Osteoblast (primary cell): Measurements from ENCODE around the gene ATAD3C. TPM values are rescaled to one million over a fixed set of nuclear protein-coding genes. Genes with fewer than 3 reads are reported as not detected.
A peak's percentile ranks its signal among the peaks of the same experiment; 100 is the strongest.
"Not testable (repeated sequence)": the region's sequence is repeated elsewhere in the genome, so short reads cannot be mapped to it uniquely, and the experiment has no call there.

Experiments used
- DNase-seq: peaks from one replicate; pipeline ENCODE4 v3.0.0; 2011; ENCODE audit warnings: low spot score, mixed read lengths; ENCODE audit not compliant: insufficient read length; ENCODE audit errors: missing footprints
- H2AFZ ChIP-seq: 2 replicates; pipeline ENCODE4 v1.6.0; 2011; ENCODE audit warnings: mild to moderate bottlenecking, low read length
- H3K27ac ChIP-seq: 2 replicates; pipeline ENCODE4 v1.5.1; 2011; ENCODE audit warnings: mild to moderate bottlenecking, low read depth, low read length, moderate library complexity
- H3K27me3 ChIP-seq: 2 replicates; pipeline ENCODE4 v1.6.0; 2012; ENCODE audit warnings: mild to moderate bottlenecking, control low read depth, inconsistent platforms, low read length, moderate library complexity; ENCODE audit not compliant: insufficient read depth
- H3K36me3 ChIP-seq: 2 replicates; pipeline ENCODE4 v1.5.1; 2011; ENCODE audit warnings: mild to moderate bottlenecking, low read length, control low read depth, moderate library complexity; ENCODE audit not compliant: insufficient read depth
- H3K4me1 ChIP-seq: 2 replicates; pipeline ENCODE4 v1.5.1; 2011; ENCODE audit warnings: mild to moderate bottlenecking, low read length, control low read depth, moderate library complexity; ENCODE audit not compliant: insufficient read depth
- H3K4me2 ChIP-seq: 2 replicates; pipeline ENCODE4 v1.6.0; 2011; ENCODE audit warnings: mild to moderate bottlenecking, low read length; ENCODE audit not compliant: insufficient read depth
- H3K4me3 ChIP-seq: fragments of 200-600 bp; sonication (generic); 3 replicates; pipeline ENCODE4 v1.5.1; 2012; ENCODE audit warnings: mild to moderate bottlenecking, low read length, inconsistent platforms; ENCODE audit not compliant: insufficient read depth
- H3K79me2 ChIP-seq: 2 replicates; pipeline ENCODE4 v1.6.0; 2012; ENCODE audit warnings: mild to moderate bottlenecking, low read length, control low read depth, inconsistent platforms; ENCODE audit not compliant: insufficient read depth
- H3K9me3 ChIP-seq: 2 replicates; pipeline ENCODE4 v1.5.1; 2011; ENCODE audit warnings: low read depth, low read length, control low read depth
- H4K20me1 ChIP-seq: 2 replicates; pipeline ENCODE4 v1.6.0; 2012; ENCODE audit warnings: mild to moderate bottlenecking, low read length, control low read depth; ENCODE audit not compliant: insufficient read depth
- CTCF ChIP-seq: IDR thresholded peaks from 2 replicates; pipeline ENCODE4 v1.5.1; 2011; ENCODE audit warnings: mild to moderate bottlenecking, low read depth, low read length, moderate library complexity; ENCODE audit errors: extremely low read depth
- total RNA-seq: library from RNA; depleted of rRNA; stranded (reverse); fragments of >200 nt; gene quantifications from 2 replicates; pipeline ENCODE4 v1.2.3, GENCODE V29; 2012

ATAD3C gene
- total RNA-seq, 1 donor = under 0.01 TPM

GRCh38 chr1:1476011-1476410 lies 26.5 kb downstream of the ATAD3C start:
- Histone ChIP-seq H3K79me2 (peaks cover 71% of the 10 kb centered on the region), H3K36me3 (peaks cover 16% of the 10 kb centered on the region), H4K20me1 (peaks cover 25% of the 10 kb centered on the region)
- H2AFZ ChIP-seq, H3K4me3 ChIP-seq, H3K27ac ChIP-seq, DNase-seq, H3K4me2 ChIP-seq, H3K9me3 ChIP-seq, H3K4me1 ChIP-seq, H3K27me3 ChIP-seq: not testable (repeated sequence)

- Histone ChIP-seq H2AFZ (no peak overlapping the region), H3K36me3 (peaks cover 16% of the 10 kb centered on the region), H4K20me1 (peaks cover 25% of the 10 kb centered on the region), H3K4me3 (no peak overlapping the region), H3K9me3 (no peaks in the 10 kb centered on the region), H3K79me2 (peaks cover 67% of the 10 kb centered on the region), H3K4me1 (peaks cover 5% of the 10 kb centered on the region), H3K27me3 (no peaks in the 10 kb centered on the region), H3K4me2 (no peak overlapping the region), H3K27ac (no peak overlapping the region)
- TF ChIP-seq CTCF = no peak
- DNase-seq = peak; percentile 22
Observed at GRCh38 chr1:1477206-1477605, 27.7 kb downstream of the ATAD3C start.

- H3K36me3 ChIP-seq = peaks cover 35% of the 10 kb centered on the region
- no peak for TF ChIP-seq CTCF
- H3K4me1 ChIP-seq = no peaks in the 10 kb centered on the region
- DNase-seq = peak; percentile 85
- no peak overlapping the region for H3K4me3 ChIP-seq
- H3K4me2 ChIP-seq = no peak overlapping the region
- H3K27me3 ChIP-seq = no peaks in the 10 kb centered on the region
- peaks cover 46% of the 10 kb centered on the region for H3K79me2 ChIP-seq
- H3K27ac ChIP-seq = no peak overlapping the region
- H3K9me3 ChIP-seq = no peaks in the 10 kb centered on the region
- H2AFZ ChIP-seq = no peak overlapping the region
- peaks cover 14% of the 10 kb centered on the region for H4K20me1 ChIP-seq
Observed at GRCh38 chr1:1479547-1480487, 30.3 kb downstream of the ATAD3C start.

DNA sequence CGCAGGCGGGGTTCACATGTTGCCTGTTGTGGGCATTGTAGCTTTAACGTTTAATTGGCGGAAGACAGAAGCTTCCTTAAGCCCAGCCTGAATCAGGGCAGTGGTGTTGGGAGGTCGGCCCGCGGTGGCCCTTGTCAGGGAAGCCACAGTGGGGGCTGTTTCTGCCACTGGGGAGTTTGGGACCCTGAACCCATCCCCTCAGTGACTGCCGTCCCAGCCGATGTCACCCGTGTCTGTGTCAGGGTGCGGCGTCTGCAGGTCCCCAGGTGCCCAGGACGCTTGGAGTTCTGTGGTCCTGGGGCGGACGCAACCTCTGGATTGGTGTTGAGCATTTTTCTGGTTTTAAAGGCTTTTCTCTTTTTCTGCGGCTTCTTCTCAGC lies 31.0 kb downstream of the ATAD3C start:
- H4K20me1 ChIP-seq = peaks cover 14% of the 10 kb centered on the region
- H3K9me3 ChIP-seq, H3K27me3 ChIP-seq, H2AFZ ChIP-seq, H3K4me2 ChIP-seq, H3K4me3 ChIP-seq, H3K4me1 ChIP-seq, DNase-seq, H3K27ac ChIP-seq: not testable (repeated sequence)
- peaks cover 35% of the 10 kb centered on the region for H3K36me3 ChIP-seq
- peaks cover 40% of the 10 kb centered on the region for H3K79me2 ChIP-seq

DNA sequence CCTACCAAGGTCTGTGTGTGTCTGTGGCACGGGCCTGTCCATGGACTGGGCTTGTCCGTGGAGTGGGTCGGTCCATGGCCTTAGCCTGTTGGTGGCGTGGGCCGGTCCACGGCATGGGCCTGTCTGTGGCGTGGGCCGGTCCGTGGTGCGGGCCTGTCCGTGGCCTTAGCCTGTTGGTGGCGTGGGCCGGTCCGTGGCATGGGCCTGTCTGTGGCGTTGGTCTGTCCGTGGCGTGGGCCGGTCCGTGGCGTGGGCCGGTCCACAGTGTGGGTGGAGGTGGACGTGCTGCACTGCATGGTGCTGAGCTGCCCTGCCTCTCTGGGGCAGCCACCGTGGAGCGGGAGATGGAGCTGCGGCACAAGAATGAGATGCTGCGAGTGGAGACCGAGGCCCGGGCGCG lies 32.3 kb downstream of the ATAD3C start:
- peaks cover 29% of the 10 kb centered on the region for H3K79me2 ChIP-seq
- not testable (repeated sequence) for H3K4me2 ChIP-seq, DNase-seq, H3K9me3 ChIP-seq, H3K4me3 ChIP-seq, H2AFZ ChIP-seq, H3K27ac ChIP-seq, H3K27me3 ChIP-seq, H3K4me1 ChIP-seq
- H4K20me1 ChIP-seq = peaks cover 13% of the 10 kb centered on the region
- peaks cover 39% of the 10 kb centered on the region for H3K36me3 ChIP-seq
